PFSK-1 (cell line): Measurements from ENCODE around the gene LHPP.

ENCODE experiments used
- POLR2AphosphoS5 ChIP-seq: IDR thresholded peaks from 2 replicates; pipeline ENCODE4 v1.6.1; 2012; ENCODE audit warnings: low read depth, mild to moderate bottlenecking, control low read depth, low read length, moderate library complexity
- SIN3A ChIP-seq: IDR thresholded peaks from 2 replicates; pipeline ENCODE4 v1.6.1; 2012; ENCODE audit warnings: mild to moderate bottlenecking, low read length, moderate library complexity, borderline replicate concordance; ENCODE audit not compliant: insufficient read depth
- TAF1 ChIP-seq: IDR thresholded peaks from 2 replicates; pipeline ENCODE4 v1.6.1; 2012; ENCODE audit warnings: low read length, control low read depth, borderline replicate concordance; ENCODE audit not compliant: insufficient read depth
- TF ChIP-seq, protein P1 (sequence below), 2 experiments: IDR thresholded peaks; 2 replicates each; pipeline versions ENCODE4 v1.6.1 to v1.8.0; 2011 to 2012; ENCODE audit warnings: low read depth in 2 of 2, low read length in 2 of 2, control low read depth in 1 of 2, inconsistent platforms in 1 of 2, mild to moderate bottlenecking in 1 of 2, moderate library complexity in 1 of 2; ENCODE audit not compliant: insufficient read depth in 1 of 2

DNA sequence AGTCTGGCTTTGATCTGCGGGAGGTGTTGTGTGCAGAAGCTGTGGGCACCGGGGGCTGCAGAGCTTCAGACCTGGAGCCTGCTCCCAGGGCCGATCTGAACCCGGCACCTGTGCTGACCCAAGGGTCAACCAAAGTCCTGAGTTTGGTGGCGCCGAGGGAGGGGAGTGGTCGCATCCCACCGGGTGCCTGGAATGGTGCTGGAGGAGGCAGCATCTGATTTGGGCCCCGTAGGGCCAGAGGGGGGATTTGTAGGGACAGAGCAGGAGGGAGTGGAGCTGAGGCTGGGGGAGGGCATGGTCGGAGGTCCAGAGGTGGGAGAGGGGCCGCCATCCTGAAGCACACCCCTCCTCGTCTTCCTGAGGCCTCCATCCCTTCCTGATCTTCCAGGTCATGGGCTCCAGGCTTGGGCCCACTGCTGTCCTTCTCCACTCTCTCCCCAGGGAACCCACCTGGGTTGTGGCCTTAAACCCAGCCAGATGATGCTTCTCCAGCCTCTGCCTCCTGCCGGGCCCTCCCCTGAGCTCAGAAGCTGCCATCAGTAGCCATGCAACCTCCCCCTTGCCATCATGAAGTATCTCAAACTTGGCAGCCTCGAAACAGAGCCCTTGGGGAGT, 112.9 kb downstream of the LHPP start:
- no peak for TF ChIP-seq POLR2AphosphoS5
- TF ChIP-seq, protein P1, sequence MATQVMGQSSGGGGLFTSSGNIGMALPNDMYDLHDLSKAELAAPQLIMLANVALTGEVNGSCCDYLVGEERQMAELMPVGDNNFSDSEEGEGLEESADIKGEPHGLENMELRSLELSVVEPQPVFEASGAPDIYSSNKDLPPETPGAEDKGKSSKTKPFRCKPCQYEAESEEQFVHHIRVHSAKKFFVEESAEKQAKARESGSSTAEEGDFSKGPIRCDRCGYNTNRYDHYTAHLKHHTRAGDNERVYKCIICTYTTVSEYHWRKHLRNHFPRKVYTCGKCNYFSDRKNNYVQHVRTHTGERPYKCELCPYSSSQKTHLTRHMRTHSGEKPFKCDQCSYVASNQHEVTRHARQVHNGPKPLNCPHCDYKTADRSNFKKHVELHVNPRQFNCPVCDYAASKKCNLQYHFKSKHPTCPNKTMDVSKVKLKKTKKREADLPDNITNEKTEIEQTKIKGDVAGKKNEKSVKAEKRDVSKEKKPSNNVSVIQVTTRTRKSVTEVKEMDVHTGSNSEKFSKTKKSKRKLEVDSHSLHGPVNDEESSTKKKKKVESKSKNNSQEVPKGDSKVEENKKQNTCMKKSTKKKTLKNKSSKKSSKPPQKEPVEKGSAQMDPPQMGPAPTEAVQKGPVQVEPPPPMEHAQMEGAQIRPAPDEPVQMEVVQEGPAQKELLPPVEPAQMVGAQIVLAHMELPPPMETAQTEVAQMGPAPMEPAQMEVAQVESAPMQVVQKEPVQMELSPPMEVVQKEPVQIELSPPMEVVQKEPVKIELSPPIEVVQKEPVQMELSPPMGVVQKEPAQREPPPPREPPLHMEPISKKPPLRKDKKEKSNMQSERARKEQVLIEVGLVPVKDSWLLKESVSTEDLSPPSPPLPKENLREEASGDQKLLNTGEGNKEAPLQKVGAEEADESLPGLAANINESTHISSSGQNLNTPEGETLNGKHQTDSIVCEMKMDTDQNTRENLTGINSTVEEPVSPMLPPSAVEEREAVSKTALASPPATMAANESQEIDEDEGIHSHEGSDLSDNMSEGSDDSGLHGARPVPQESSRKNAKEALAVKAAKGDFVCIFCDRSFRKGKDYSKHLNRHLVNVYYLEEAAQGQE (IDR thresholded peaks at IDR 0.05; ENCODE audit: insufficient read depth in 1 of 2, low read depth in 2 of 2, low read length in 2 of 2), result no peak
- TF ChIP-seq TAF1, result no peak
- no peak for TF ChIP-seq SIN3A
